A549 (cell line): ENCODE measurements around the gene AEBP1. TPM values are rescaled to one million over a fixed set of nuclear protein-coding genes. Genes with fewer than 3 reads are reported as not detected.

Experiments
- ATAC-seq, 2 experiments: fragments of 200-7000 bp in 1 of 2; fragments of >200 bp in 1 of 2; cut with Nextera tagmentation in 1 of 2; cut with Tn5 transposase in 1 of 2; 3 replicates each; pipeline versions ENCODE4 v1.8.0 to v1.9.1; 2018 to 2020; ENCODE audit warnings: mild to moderate bottlenecking in 1 of 2, moderate library complexity in 1 of 2
- CTCF ChIA-PET: fragments of 300-600 bp; sonication (Branson Sonifier 250); formaldehyde crosslinking; extraction: SDS; loops from one replicate; lab custom pipeline; 2021; ENCODE audit warnings: antibody characterized with exemption, inconsistent platforms; lab: Yijun Ruan, JAX
- POLR2A ChIA-PET: fragments of 350-600 bp; formaldehyde crosslinking; extraction: SDS; loops from one replicate; lab custom pipeline; 2021; ENCODE audit warnings: antibody characterized with exemption, inconsistent platforms; lab: Yijun Ruan, JAX
- DNase-seq, 2 experiments: peaks; one replicate each; pipeline versions ENCODE4 v3.0.0 to v3.0.0-alpha.2; 2011 to 2016; ENCODE audit warnings: low read depth in 1 of 2, low spot score in 1 of 2
- FAIRE-seq: peaks from 2 replicates; lab custom pipeline; 2011; peaks lifted over from hg19 to GRCh38; lab: Jason Lieb, UNC
- H3K27ac ChIP-seq, 2 experiments: fragments of >200 bp; sonication (Bioruptor Twin); formaldehyde crosslinking; 3 replicates each; pipeline ENCODE4 v1.5.1; 2016 to 2017
- H3K4me1 ChIP-seq: fragments of >200 bp; sonication (Bioruptor Twin); formaldehyde crosslinking; 3 replicates; pipeline ENCODE4 v1.6.1; 2016
- H3K4me2 ChIP-seq: fragments of >200 bp; sonication (Bioruptor Twin); formaldehyde crosslinking; 3 replicates; pipeline ENCODE4 v1.6.1; 2016
- H3K4me3 ChIP-seq: fragments of >200 bp; sonication (Bioruptor Twin); formaldehyde crosslinking; 3 replicates; pipeline ENCODE4 v1.5.1; 2016
- H3K9me3 ChIP-seq: fragments of >200 bp; sonication (Bioruptor Twin); formaldehyde crosslinking; 3 replicates; pipeline ENCODE4 v1.6.1; 2016
- CBX2 ChIP-seq: fragments of 200-600 bp; sonication (generic); IDR thresholded peaks from 2 replicates; pipeline ENCODE4 v1.6.1; 2016; ENCODE audit warnings: low read depth, mild to moderate bottlenecking, borderline replicate concordance
- CHD2 ChIP-seq: fragments of 150-350 bp; IDR thresholded peaks from 2 replicates; pipeline ENCODE4 v1.6.1; 2014; ENCODE audit warnings: low read length; ENCODE audit not compliant: partially characterized antibody
- CHD4 ChIP-seq: fragments of 200-600 bp; sonication (generic); IDR thresholded peaks from 2 replicates; pipeline ENCODE4 v1.6.1; 2016; ENCODE audit warnings: antibody characterized with exemption, mild to moderate bottlenecking, borderline replicate concordance
- CTCF ChIP-seq: fragments of >200 bp; sonication (Bioruptor Twin); formaldehyde crosslinking; IDR thresholded peaks from 3 replicates; pipeline ENCODE4 v1.5.1; 2016
- FOSB ChIP-seq: fragments of 250-450 bp; sonication (Bioruptor Pico); IDR thresholded peaks from 2 replicates; pipeline ENCODE4 v1.5.0; 2020; ENCODE audit warnings: mild to moderate bottlenecking, moderate library complexity
- FOSL2 ChIP-seq, 2 experiments: fragments of 450-650 bp in 1 of 2; fragments of >200 bp in 1 of 2; sonication (Bioruptor Twin) in 1 of 2; formaldehyde crosslinking; IDR thresholded peaks; 2 replicates each; pipeline versions ENCODE4 v1.5.0 to v1.6.1; 2016 to 2020; ENCODE audit warnings: mild to moderate bottlenecking in 1 of 2, moderate library complexity in 1 of 2
- FOXS1 ChIP-seq: fragments of 250-450 bp; sonication (Bioruptor Pico); IDR thresholded peaks from 2 replicates; pipeline ENCODE4 v1.5.0; 2020; ENCODE audit warnings: mild to moderate bottlenecking, moderate library complexity
- HES2 ChIP-seq: fragments of >200 bp; sonication (Bioruptor Twin); formaldehyde crosslinking; IDR thresholded peaks from 2 replicates; pipeline ENCODE4 v1.6.1; 2016
- HEYL ChIP-seq: fragments of 250-450 bp; sonication (Bioruptor Pico); IDR thresholded peaks from 2 replicates; pipeline ENCODE4 v1.8.0; 2021; ENCODE audit warnings: mild to moderate bottlenecking, moderate library complexity
- HOXA7 ChIP-seq: fragments of 250-450 bp; sonication (Bioruptor Pico); IDR thresholded peaks from 2 replicates; pipeline ENCODE4 v1.5.0; 2020; ENCODE audit warnings: mild to moderate bottlenecking, moderate library complexity
- HOXB5 ChIP-seq: fragments of 250-450 bp; sonication (Bioruptor Pico); IDR thresholded peaks from 2 replicates; pipeline ENCODE4 v1.5.0; 2020; ENCODE audit warnings: mild to moderate bottlenecking, moderate library complexity
- JUN ChIP-seq, 2 experiments: fragments of >200 bp; sonication (Bioruptor Twin); formaldehyde crosslinking; IDR thresholded peaks; 2 replicates in 1 of 2; 3 replicates in 1 of 2; pipeline ENCODE4 v1.6.1; 2016 to 2017
- JUNB ChIP-seq: fragments of >200 bp; sonication (Bioruptor Twin); formaldehyde crosslinking; IDR thresholded peaks from 2 replicates; pipeline ENCODE4 v1.6.1; 2016
- KDM5A ChIP-seq: fragments of 200-600 bp; sonication (generic); IDR thresholded peaks from 2 replicates; pipeline ENCODE4 v1.6.1; 2016; ENCODE audit warnings: antibody characterized with exemption, mild to moderate bottlenecking
- MAFK ChIP-seq: fragments of 450-650 bp; IDR thresholded peaks from 2 replicates; pipeline ENCODE4 v1.6.1; 2014; ENCODE audit not compliant: partially characterized antibody
- MAZ ChIP-seq: fragments of 150-350 bp; IDR thresholded peaks from 2 replicates; pipeline ENCODE4 v1.6.1; 2014; ENCODE audit warnings: antibody characterized with exemption, low read depth, low read length, borderline replicate concordance
- PHF8 ChIP-seq: fragments of 200-600 bp; sonication (generic); IDR thresholded peaks from 2 replicates; pipeline ENCODE4 v1.6.1; 2016; ENCODE audit warnings: low read depth, mild to moderate bottlenecking, antibody characterized with exemption, moderate library complexity, borderline replicate concordance
- POLR2A ChIP-seq: IDR thresholded peaks from 2 replicates; pipeline ENCODE4 v1.6.1; 2012; ENCODE audit warnings: mild to moderate bottlenecking, low read length
- RAD21 ChIP-seq, 2 experiments: fragments of >200 bp in 1 of 2; sonication (Bioruptor Twin) in 1 of 2; formaldehyde crosslinking in 1 of 2; IDR thresholded peaks in 1 of 2; conservative IDR thresholded peaks in 1 of 2; 2 replicates in 1 of 2; 3 replicates in 1 of 2; pipeline ENCODE4 v1.6.1; 2012 to 2018; ENCODE audit warnings: inconsistent platforms in 1 of 2
- RARB ChIP-seq: fragments of 250-450 bp; sonication (Bioruptor Pico); IDR thresholded peaks from 2 replicates; pipeline ENCODE4 v1.8.0; 2021; ENCODE audit warnings: mild to moderate bottlenecking, moderate library complexity
- RFX5 ChIP-seq: fragments of 450-650 bp; IDR thresholded peaks from 2 replicates; pipeline ENCODE4 v1.7.1; 2014; ENCODE audit warnings: antibody characterized with exemption, mild to moderate bottlenecking, moderate library complexity
- RNF2 ChIP-seq: fragments of 200-600 bp; sonication (generic); IDR thresholded peaks from 2 replicates; pipeline ENCODE4 v1.6.1; 2016; ENCODE audit warnings: low read depth, mild to moderate bottlenecking, antibody characterized with exemption, moderate library complexity, borderline replicate concordance
- TFCP2L1 ChIP-seq: fragments of 250-450 bp; sonication (Bioruptor Pico); IDR thresholded peaks from 2 replicates; pipeline ENCODE4 v1.5.0; 2021; ENCODE audit warnings: mild to moderate bottlenecking
- TP53 ChIP-seq: fragments of 250-450 bp; sonication (Bioruptor Pico); IDR thresholded peaks from 2 replicates; pipeline ENCODE4 v1.5.0; 2021; ENCODE audit warnings: mild to moderate bottlenecking, moderate library complexity
- ZC3H11A ChIP-seq: fragments of 450-650 bp; IDR thresholded peaks from 2 replicates; pipeline ENCODE4 v1.6.1; 2014; ENCODE audit warnings: antibody characterized with exemption, mild to moderate bottlenecking
- ZFP36 ChIP-seq: fragments of 450-650 bp; IDR thresholded peaks from 2 replicates; pipeline ENCODE4 v1.6.1; 2014; ENCODE audit warnings: borderline replicate concordance; ENCODE audit not compliant: partially characterized antibody
- WGBS: methylation state at CpG from one replicate; pipeline ENCODE4 v1.1.6; 2017; ENCODE audit errors: missing lambda C conversion rate; 5-methylcytosine and 5-hydroxymethylcytosine counted together
- polyA plus RNA-seq, 4 experiments: library from polyadenylated mRNA; depleted of rRNA in 3 of 4; stranded (reverse); fragments of >200 nt; fragmentation: RNase III in 1 of 4; extraction: RNeasy Plus Mini Kit Qiagen cat#74134 plus additional on column Dnase treatment in 1 of 4; gene quantifications; 2 replicates in 3 of 4; 3 replicates in 1 of 4; pipeline ENCODE4 v1.2.3, GENCODE V29; 2011 to 2017
- TF ChIP-seq, protein P1 (sequence below): IDR thresholded peaks from 2 replicates; pipeline ENCODE4 v1.6.1; 2012; ENCODE audit warnings: low read depth, borderline replicate concordance
- TF ChIP-seq, protein P2 (sequence below): fragments of 150-350 bp; IDR thresholded peaks from 2 replicates; pipeline ENCODE4 v1.6.1; 2014; ENCODE audit warnings: low read depth, mild to moderate bottlenecking, low read length

The AEBP1 gene
- polyA plus RNA-seq, 2 of the 4 experiments (the other 2 are of a cell fraction), result not detected

DNA sequence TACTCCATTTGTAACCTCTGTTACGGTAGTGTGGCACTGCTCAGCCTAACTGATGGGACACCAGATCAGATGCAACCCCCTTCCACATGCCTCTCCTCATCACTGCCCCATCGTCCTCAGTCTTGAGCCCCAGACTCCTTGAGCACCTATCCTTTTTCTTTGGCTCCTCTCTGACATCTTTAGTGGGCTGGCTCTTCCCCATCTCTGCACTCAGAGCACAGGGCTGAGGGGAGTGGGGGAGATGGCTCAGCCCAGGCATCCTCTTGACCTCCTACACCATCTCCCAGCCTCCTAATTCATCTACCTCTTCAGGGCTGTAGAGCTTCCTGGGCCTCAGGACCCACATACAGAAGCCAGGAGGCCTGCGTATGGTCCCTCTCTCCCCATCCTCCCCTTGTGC, 20.3 kb upstream of the AEBP1 start (continued):
- TF ChIP-seq FOSL2 (IDR thresholded peaks at IDR 0.05) (no peak), FOSL2 (CRISPR knock-in tag; IDR thresholded peaks at IDR 0.05) (no peak), JUN (IDR thresholded peaks at IDR 0.05) (no peak), TFCP2L1 (no peak), HEYL (CRISPR knock-in tag) (no peak)
- TF ChIP-seq, protein P1, sequence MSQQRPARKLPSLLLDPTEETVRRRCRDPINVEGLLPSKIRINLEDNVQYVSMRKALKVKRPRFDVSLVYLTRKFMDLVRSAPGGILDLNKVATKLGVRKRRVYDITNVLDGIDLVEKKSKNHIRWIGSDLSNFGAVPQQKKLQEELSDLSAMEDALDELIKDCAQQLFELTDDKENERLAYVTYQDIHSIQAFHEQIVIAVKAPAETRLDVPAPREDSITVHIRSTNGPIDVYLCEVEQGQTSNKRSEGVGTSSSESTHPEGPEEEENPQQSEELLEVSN, result no peak

GRCh38 chr7:44084701-44085100, 19.4 kb upstream of the AEBP1 start:
- Histone ChIP-seq H3K27ac (no peak overlapping the region), H3K9me3 (no peaks in the 10 kb centered on the region), H3K4me2 (no peak overlapping the region), H3K4me1 (peaks cover 8% of the 10 kb centered on the region)
- ChIA-PET POLR2A (no interaction called here), CTCF (interaction anchor here (0.6 to 3.2 kb wide), 8 partner anchors 10 to 156 kb away, joined by 3 to 11 read pairs (median 3); no protein-coding TSS in a partner anchor)
- DNase-seq, result no peak
- no peak for TF ChIP-seq POLR2A
- no peak for TF ChIP-seq FOXS1 (CRISPR knock-in tag)
- TF ChIP-seq RARB (CRISPR knock-in tag), result no peak
- no peak for TF ChIP-seq RFX5
- no peak for TF ChIP-seq MAFK
- TF ChIP-seq HES2, result no peak
- no peak for TF ChIP-seq RAD21 (conservative IDR thresholded peaks at IDR 0.05 in 1 of 2, IDR thresholded peaks at IDR 0.05 in 1 of 2)
- no peak for TF ChIP-seq CHD4
- no peak for TF ChIP-seq FOSL2 (IDR thresholded peaks at IDR 0.05)
- TF ChIP-seq FOSL2 (CRISPR knock-in tag; IDR thresholded peaks at IDR 0.05), result no peak
- no peak for TF ChIP-seq ZFP36
- no peak for TF ChIP-seq CHD2
- TF ChIP-seq PHF8, result no peak
- no peak for TF ChIP-seq MAZ
- TF ChIP-seq CBX2, result no peak
- TF ChIP-seq HOXB5 (CRISPR knock-in tag), result no peak
- no peak for TF ChIP-seq RNF2
- no peak for TF ChIP-seq TP53
- TF ChIP-seq, all 56 proteins: peak for 0
- 82% methylated on average over 4 of the region's 4 CpGs for WGBS
- no peak for FAIRE-seq
- no peak overlapping the region for H3K4me3 ChIP-seq
- ATAC-seq, result no peak

DNA sequence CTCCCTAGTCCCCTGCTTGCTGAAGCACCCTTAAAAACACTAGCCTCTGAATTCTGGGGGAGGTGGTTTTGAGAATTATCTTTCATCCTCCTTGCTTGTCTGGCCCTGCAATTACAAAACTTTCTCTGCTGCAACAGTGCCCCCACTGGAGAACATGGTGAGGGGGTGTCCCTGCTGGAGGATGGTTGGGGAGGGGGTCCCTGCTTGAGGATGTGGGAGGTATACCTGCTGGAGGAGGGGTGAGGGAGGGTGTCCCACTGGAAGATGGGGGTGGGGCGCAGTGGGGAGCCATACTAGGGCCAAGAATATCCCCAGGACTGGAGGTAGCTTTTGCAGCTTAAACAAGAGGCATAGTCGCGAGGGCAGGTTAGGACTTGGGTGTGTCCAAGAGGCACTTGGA, 18.6 kb upstream of the AEBP1 start:
- no peak for TF ChIP-seq CBX2
- TF ChIP-seq MAFK, result no peak
- no peak for TF ChIP-seq KDM5A
- TF ChIP-seq, all 56 proteins: peak for 0
- FAIRE-seq (no peak), ATAC-seq (no peak), DNase-seq (no peak)
- Histone ChIP-seq H3K27ac (no peak overlapping the region), H3K9me3 (no peaks in the 10 kb centered on the region), H3K4me3 (no peak overlapping the region), H3K4me2 (no peak overlapping the region), H3K4me1 (peaks cover 8% of the 10 kb centered on the region)
- ChIA-PET CTCF (interaction anchor here (0.6 to 3.2 kb wide), 9 partner anchors 9 to 155 kb away, joined by 3 to 11 read pairs (median 3); no protein-coding TSS in a partner anchor), POLR2A (no interaction called here)
- WGBS, result 80% methylated on average over 3 of the region's 3 CpGs

DNA sequence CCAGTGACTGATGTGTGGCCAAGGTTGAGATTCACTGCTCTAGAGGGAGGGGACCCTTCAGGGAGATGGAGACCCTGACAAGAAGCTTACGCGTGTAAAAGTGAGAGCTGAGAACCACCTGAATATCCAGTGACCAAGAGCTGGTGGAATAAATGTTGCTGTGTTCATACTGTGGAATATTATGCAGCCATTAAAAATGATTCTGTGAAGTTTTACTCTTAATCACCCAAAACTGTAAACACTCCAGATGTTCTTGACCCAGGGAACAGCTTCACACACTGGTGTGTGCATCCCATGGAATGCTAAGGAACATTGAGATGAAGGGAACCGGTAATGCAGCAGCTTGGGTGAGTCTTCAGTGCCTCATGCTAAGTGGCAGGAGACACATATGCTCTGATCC, 17.5 kb upstream of the AEBP1 start:
- H3K4me2 ChIP-seq, result no peak overlapping the region
- peaks cover 3% of the 10 kb centered on the region; the same call in 2 of the 3 replicates for H3K4me1 ChIP-seq
- H3K4me3 ChIP-seq, result no peak overlapping the region
- FAIRE-seq, result no peak
- ATAC-seq, result no peak
- no peaks in the 10 kb centered on the region for H3K9me3 ChIP-seq
- ChIA-PET CTCF (interaction anchor here (0.7 to 3.2 kb wide), 4 partner anchors 10 to 154 kb away, joined by 3 to 11 read pairs (median 4); no protein-coding TSS in a partner anchor), POLR2A (no interaction called here)
- H3K27ac ChIP-seq, result no peak overlapping the region
- WGBS, result 87% methylated on average over 3 of the region's 3 CpGs
- no peak for DNase-seq
- no peak for TF ChIP-seq CHD2
- TF ChIP-seq ZFP36, result no peak
- no peak for TF ChIP-seq TP53
- TF ChIP-seq, protein P2, sequence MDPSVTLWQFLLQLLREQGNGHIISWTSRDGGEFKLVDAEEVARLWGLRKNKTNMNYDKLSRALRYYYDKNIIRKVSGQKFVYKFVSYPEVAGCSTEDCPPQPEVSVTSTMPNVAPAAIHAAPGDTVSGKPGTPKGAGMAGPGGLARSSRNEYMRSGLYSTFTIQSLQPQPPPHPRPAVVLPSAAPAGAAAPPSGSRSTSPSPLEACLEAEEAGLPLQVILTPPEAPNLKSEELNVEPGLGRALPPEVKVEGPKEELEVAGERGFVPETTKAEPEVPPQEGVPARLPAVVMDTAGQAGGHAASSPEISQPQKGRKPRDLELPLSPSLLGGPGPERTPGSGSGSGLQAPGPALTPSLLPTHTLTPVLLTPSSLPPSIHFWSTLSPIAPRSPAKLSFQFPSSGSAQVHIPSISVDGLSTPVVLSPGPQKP, result no peak
- TF ChIP-seq CTCF, result no peak
- TF ChIP-seq POLR2A, result no peak
- no peak for TF ChIP-seq CBX2
- TF ChIP-seq ZC3H11A, result no peak
- no peak for TF ChIP-seq RFX5
- TF ChIP-seq JUNB, result no peak
- no peak for TF ChIP-seq FOSB (CRISPR knock-in tag)
- no peak for TF ChIP-seq HES2
- no peak for TF ChIP-seq JUN (IDR thresholded peaks at IDR 0.05)
- no peak for TF ChIP-seq HOXA7 (CRISPR knock-in tag)
